Naive thymus-derived CD4-positive, alpha-beta T cell (primary cell): ENCODE results near the gene BLOC1S6. TPM values are rescaled to one million over a fixed set of nuclear protein-coding genes. Genes with fewer than 3 reads are reported as not detected.

Experiments
- ATAC-seq: fragments of 150-1000 bp; cut with Tn5 transposase; 2 replicates; pipeline ENCODE4 v1.10.0; 2021; ENCODE audit warnings: mild to moderate bottlenecking, moderate library complexity
- CTCF ChIA-PET: fragments of 350-600 bp; sonication (Branson Sonifier 250); formaldehyde crosslinking; loops from one replicate; lab custom pipeline; 2021; ENCODE audit warnings: antibody characterized with exemption; lab: Charles Lee
- POLR2A ChIA-PET: fragments of 350-600 bp; sonication (Branson Sonifier 250); formaldehyde crosslinking; loops from one replicate; lab custom pipeline; 2021; ENCODE audit warnings: antibody characterized with exemption, inconsistent platforms; lab: Charles Lee
- DNase-seq, 9 donors: peaks; one replicate each; pipeline versions ENCODE4 v3.0.0 to v3.0.0-alpha.2; 2020 to 2022; ENCODE audit warnings: mixed read lengths in 1 of 9
- H3K27ac ChIP-seq: one replicate; pipeline ENCODE4 v1.7.0; 2013; ENCODE audit warnings: mild to moderate bottlenecking, low read depth, low read length, moderate library complexity
- H3K27me3 ChIP-seq, 2 donors: one replicate each; pipeline ENCODE4 v1.7.0; 2013; ENCODE audit warnings: low read length in 2 of 2, mild to moderate bottlenecking in 2 of 2, moderate library complexity in 2 of 2; ENCODE audit not compliant: control insufficient read depth in 2 of 2, insufficient read depth in 2 of 2
- H3K36me3 ChIP-seq, 3 experiments: 1 replicate in 2 of 3; 2 replicates in 1 of 3; pipeline ENCODE4 v1.7.0; 2013; ENCODE audit warnings: low read length in 3 of 3, mild to moderate bottlenecking in 3 of 3, moderate library complexity in 1 of 3; ENCODE audit not compliant: insufficient read depth in 3 of 3, control insufficient read depth in 2 of 3
- H3K4me1 ChIP-seq, 2 donors: one replicate each; pipeline ENCODE4 v1.7.0; 2013; ENCODE audit warnings: low read length in 2 of 2, mild to moderate bottlenecking in 2 of 2, moderate library complexity in 1 of 2; ENCODE audit not compliant: control insufficient read depth in 2 of 2, insufficient read depth in 2 of 2
- H3K4me3 ChIP-seq: 2 replicates; pipeline ENCODE4 v1.7.0; 2013; ENCODE audit warnings: mild to moderate bottlenecking, low read length
- H3K9me3 ChIP-seq, 3 experiments: 1 replicate in 2 of 3; 2 replicates in 1 of 3; pipeline ENCODE4 v1.7.0; 2013; ENCODE audit warnings: low read length in 3 of 3; ENCODE audit not compliant: control insufficient read depth in 2 of 3
- H3K27ac Mint-ChIP-seq, 9 donors: one replicate each; pipeline ENCODE4 v1.8.0; 2020 to 2022; ENCODE audit warnings: mixed read lengths in 9 of 9, mild to moderate bottlenecking in 8 of 9, moderate library complexity in 5 of 9, inconsistent platforms in 2 of 9
- H3K27me3 Mint-ChIP-seq, 5 donors: one replicate each; pipeline ENCODE4 v1.8.0; 2021 to 2022; ENCODE audit warnings: mixed read lengths in 5 of 5, mild to moderate bottlenecking in 1 of 5
- H3K36me3 Mint-ChIP-seq, 5 donors: one replicate each; pipeline ENCODE4 v1.8.0; 2020 to 2022; ENCODE audit warnings: mixed read lengths in 5 of 5, mild to moderate bottlenecking in 3 of 5, inconsistent platforms in 1 of 5
- H3K4me1 Mint-ChIP-seq, 7 donors: one replicate each; pipeline ENCODE4 v1.8.0; 2020 to 2022; ENCODE audit warnings: mixed read lengths in 7 of 7, mild to moderate bottlenecking in 3 of 7, inconsistent platforms in 1 of 7
- H3K4me3 Mint-ChIP-seq, 10 donors: one replicate each; pipeline ENCODE4 v1.8.0; 2020 to 2022; ENCODE audit warnings: mild to moderate bottlenecking in 10 of 10, mixed read lengths in 10 of 10, moderate library complexity in 6 of 10, inconsistent platforms in 2 of 10
- H3K9me3 Mint-ChIP-seq, 11 donors: one replicate each; pipeline ENCODE4 v1.8.0; 2020 to 2022; ENCODE audit warnings: mixed read lengths in 11 of 11, mild to moderate bottlenecking in 4 of 11, inconsistent platforms in 1 of 11, moderate library complexity in 1 of 11
- intact Hi-C, 2 donors: fragments of 100-400 bp; cut with micrococcal nuclease; formaldehyde crosslinking; loops; one replicate each; pipeline ENCODE4 v1.15.1; 2023
- polyA plus RNA-seq, 2 donors: library from polyadenylated mRNA; unstranded; fragments of 300-500 nt; fragmentation: Illumina TruSeq; gene quantifications; one replicate each; pipeline ENCODE4 v1.2.3, GENCODE V29; 2021
- total RNA-seq, 6 experiments: library from RNA in 5 of 6; stranded (reverse) in 5 of 6; gene quantifications; 1 replicate in 5 of 6; 2 replicates in 1 of 6; pipeline ENCODE4 v1.2.3 and lab custom pipeline; 2021 to 2026

Gene BLOC1S6
- total and polyA plus RNA-seq, 7 experiments from 2014 or later = 34.4 to 63.9 (median 50.9) TPM

DNA sequence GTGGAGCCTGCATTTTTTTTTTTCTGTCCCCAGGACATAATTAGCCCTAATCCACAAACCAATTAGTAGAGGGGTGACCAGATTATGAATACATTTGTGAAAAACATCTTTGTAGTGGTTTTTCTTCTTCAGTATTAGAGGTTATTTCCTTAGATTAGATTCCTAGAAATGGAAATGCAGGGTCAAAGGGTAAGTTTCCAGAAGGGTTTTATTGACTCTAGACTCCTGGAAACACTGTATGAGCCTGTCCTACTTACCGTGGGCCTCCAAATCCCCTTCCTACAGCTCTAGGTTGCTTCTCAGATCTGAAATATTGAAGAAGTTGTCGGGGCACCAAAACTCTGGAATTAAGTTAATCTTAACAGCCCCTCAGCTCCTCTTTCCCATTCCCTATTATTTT, 70.1 kb downstream of the BLOC1S6 start:
- ChIA-PET POLR2A (no interaction called here), CTCF (no interaction called here)
- H3K27me3 Mint-ChIP-seq = no peaks in the 10 kb centered on the region
- DNase-seq (no peak), ATAC-seq (no peak)
- H3K36me3 ChIP-seq = peaks cover 0 to 32% (median 0%) of the 10 kb centered on the region in 3 experiments
- no peaks in the 10 kb centered on the region for H3K4me1 ChIP-seq
- no peaks in the 10 kb centered on the region for H3K9me3 Mint-ChIP-seq
- no peak overlapping the region for H3K4me3 ChIP-seq
- H3K27ac Mint-ChIP-seq = peak overlapping the region in 1 of 9 donors; percentile 46
- H3K27me3 ChIP-seq = no peaks in the 10 kb centered on the region
- peaks cover 25 to 52% (median 44%) of the 10 kb centered on the region in 7 donors for H3K4me1 Mint-ChIP-seq
- H3K27ac ChIP-seq = no peak overlapping the region
- intact Hi-C loops = no loop called here
- no peak overlapping the region for H3K4me3 Mint-ChIP-seq
- H3K36me3 Mint-ChIP-seq = peaks cover 3 to 30% (median 15%) of the 10 kb centered on the region in 5 donors
- no peaks in the 10 kb centered on the region for H3K9me3 ChIP-seq

DNA sequence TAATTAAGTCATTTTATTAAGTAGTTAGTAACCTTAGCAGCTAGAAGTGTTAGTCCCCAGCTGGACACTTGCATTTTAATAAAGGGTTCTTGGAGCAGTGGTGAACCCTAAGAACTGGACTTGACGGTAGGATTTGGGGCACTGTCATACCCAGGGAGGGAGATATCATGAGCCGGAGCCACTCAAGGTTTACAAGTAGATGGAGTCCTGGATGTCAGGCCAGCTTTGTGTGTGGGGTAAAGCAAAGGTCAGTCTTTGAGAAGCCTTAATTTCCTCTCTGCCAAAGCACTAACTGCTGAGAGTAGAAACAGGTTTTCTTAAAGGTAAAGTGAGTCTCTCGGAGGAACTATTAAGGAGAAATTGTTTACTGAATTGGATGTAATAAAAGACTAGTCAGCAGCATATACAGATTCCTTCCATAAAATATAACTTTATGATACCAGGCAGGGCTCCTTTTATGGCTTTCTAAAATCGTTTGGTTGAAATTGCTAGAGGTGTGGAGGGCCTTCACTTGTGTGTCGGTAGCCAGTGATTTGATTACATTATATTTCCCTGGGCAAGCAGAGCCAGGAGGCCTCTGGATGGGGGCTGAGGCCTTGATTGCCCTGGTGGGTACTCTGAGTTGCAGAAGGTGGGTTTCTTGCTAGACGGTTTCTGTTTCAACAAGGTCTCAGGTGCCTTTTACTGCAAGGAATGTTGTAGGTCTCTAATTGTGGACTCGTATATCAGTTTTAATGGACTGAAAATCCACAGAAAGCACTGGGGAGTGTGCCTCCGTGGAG, 70.8 kb downstream of the BLOC1S6 start:
- Mint-ChIP-seq H3K27ac (peak overlapping the region in 1 of 9 donors; percentile 36), H3K27me3 (no peaks in the 10 kb centered on the region), H3K9me3 (no peaks in the 10 kb centered on the region), H3K4me3 (no peak overlapping the region), H3K4me1 (peaks cover 23 to 49% (median 42%) of the 10 kb centered on the region in 7 donors), H3K36me3 (peaks cover 3 to 35% (median 14%) of the 10 kb centered on the region in 5 donors)
- ATAC-seq (no peak), DNase-seq (no peak)
- Histone ChIP-seq H3K9me3 (no peaks in the 10 kb centered on the region), H3K4me3 (no peak overlapping the region), H3K4me1 (no peaks in the 10 kb centered on the region), H3K27me3 (no peaks in the 10 kb centered on the region), H3K27ac (no peak overlapping the region), H3K36me3 (peaks cover 0 to 39% (median 0%) of the 10 kb centered on the region in 3 experiments)
- POLR2A ChIA-PET = no interaction called here
- CTCF ChIA-PET = no interaction called here
- intact Hi-C loops = no loop called here

Other genes starting within 250 kb of the BLOC1S6 start
- gene GATM, start 208.8 kb upstream of the BLOC1S6 start, total RNA-seq = 1 to 10 TPM in 3 of 5 experiments, under 1 TPM in 2; 0.29 to 2.4 (median 1.6) TPM
- gene GATM, start 208.8 kb upstream of the BLOC1S6 start, polyA plus RNA-seq = under 1 TPM in 1 of 2 donors, not detected in 1; 0.14 TPM
- gene SLC30A4, start 64.6 kb upstream of the BLOC1S6 start, total RNA-seq = 1 to 10 TPM; 2.6 to 4.4 (median 3.0) TPM
- gene SLC30A4, start 64.6 kb upstream of the BLOC1S6 start, polyA plus RNA-seq = 1 to 10 TPM; 2.0 to 2.9 TPM
- gene SQOR, start 47.6 kb downstream of the BLOC1S6 start, total RNA-seq = 100 to 1,000 TPM in 1 of 5 experiments, 10 to 100 TPM in 4; 20.6 to 115 (median 32.6) TPM
- gene SQOR, start 47.6 kb downstream of the BLOC1S6 start, polyA plus RNA-seq = 10 to 100 TPM; 71.7 to 76.6 TPM